Suprapubic skin (tissue), 4 donors: ENCODE data around the gene BCAS1. TPM values are rescaled to one million over a fixed set of nuclear protein-coding genes. Genes with fewer than 3 reads are reported as not detected.

ENCODE experiments used
- DNase-seq, 2 donors: peaks; one replicate each; pipeline ENCODE4 v3.0.0-alpha.2; 2019; ENCODE audit warnings: low spot score in 2 of 2
- H3K27ac ChIP-seq: fragments of 200-600 bp; sonication (generic); one replicate; pipeline ENCODE4 v1.5.1; 2019
- H3K27me3 ChIP-seq: fragments of 200-600 bp; sonication (generic); one replicate; pipeline ENCODE4 v1.5.1; 2019
- H3K36me3 ChIP-seq: fragments of 200-600 bp; sonication (generic); one replicate; pipeline ENCODE4 v1.5.1; 2019
- H3K4me1 ChIP-seq: fragments of 200-600 bp; sonication (generic); one replicate; pipeline ENCODE4 v1.5.1; 2019
- H3K4me3 ChIP-seq: fragments of 200-600 bp; sonication (generic); one replicate; pipeline ENCODE4 v1.5.1; 2019; ENCODE audit warnings: mild to moderate bottlenecking
- H3K9me3 ChIP-seq: fragments of 200-600 bp; sonication (generic); one replicate; pipeline ENCODE4 v1.5.1; 2019
- EP300 ChIP-seq: sonication (generic); formaldehyde crosslinking; IDR thresholded peaks from one replicate; pipeline ENCODE4 v1.6.1; 2017; ENCODE audit warnings: antibody characterized with exemption
- POLR2A ChIP-seq, 2 donors: fragments of 450-650 bp; IDR thresholded peaks; one replicate each; pipeline ENCODE4 v1.6.1; 2017; ENCODE audit warnings: antibody characterized with exemption in 2 of 2, mild to moderate bottlenecking in 2 of 2, moderate library complexity in 2 of 2
- POLR2AphosphoS5 ChIP-seq, 3 donors: sonication (generic); formaldehyde crosslinking; IDR thresholded peaks; one replicate each; pipeline ENCODE4 v1.6.1; 2017; ENCODE audit warnings: antibody characterized with exemption in 3 of 3
- WGBS: methylation state at CpG from one replicate; pipeline ENCODE4 v1.1.5; 2018; 5-methylcytosine and 5-hydroxymethylcytosine counted together
- total RNA-seq, 4 donors: library from RNA; depleted of rRNA; stranded (reverse); fragments of >200 nt; gene quantifications; one replicate each; pipeline ENCODE4 v1.1.0, GENCODE V29; 2016
- TF ChIP-seq, protein P1 (sequence below), 2 donors: fragments of 200-600 bp in 1 of 2; fragments of 450-650 bp in 1 of 2; sonication (generic) in 1 of 2; IDR thresholded peaks; one replicate each; pipeline ENCODE4 v1.5.1; 2016 to 2019; ENCODE audit warnings: antibody characterized with exemption in 2 of 2, mild to moderate bottlenecking in 1 of 2, moderate library complexity in 1 of 2

BCAS1 gene
- total RNA-seq, 4 donors from 2014 or later, result 1.7 to 3.4 (median 2.1) TPM

DNA sequence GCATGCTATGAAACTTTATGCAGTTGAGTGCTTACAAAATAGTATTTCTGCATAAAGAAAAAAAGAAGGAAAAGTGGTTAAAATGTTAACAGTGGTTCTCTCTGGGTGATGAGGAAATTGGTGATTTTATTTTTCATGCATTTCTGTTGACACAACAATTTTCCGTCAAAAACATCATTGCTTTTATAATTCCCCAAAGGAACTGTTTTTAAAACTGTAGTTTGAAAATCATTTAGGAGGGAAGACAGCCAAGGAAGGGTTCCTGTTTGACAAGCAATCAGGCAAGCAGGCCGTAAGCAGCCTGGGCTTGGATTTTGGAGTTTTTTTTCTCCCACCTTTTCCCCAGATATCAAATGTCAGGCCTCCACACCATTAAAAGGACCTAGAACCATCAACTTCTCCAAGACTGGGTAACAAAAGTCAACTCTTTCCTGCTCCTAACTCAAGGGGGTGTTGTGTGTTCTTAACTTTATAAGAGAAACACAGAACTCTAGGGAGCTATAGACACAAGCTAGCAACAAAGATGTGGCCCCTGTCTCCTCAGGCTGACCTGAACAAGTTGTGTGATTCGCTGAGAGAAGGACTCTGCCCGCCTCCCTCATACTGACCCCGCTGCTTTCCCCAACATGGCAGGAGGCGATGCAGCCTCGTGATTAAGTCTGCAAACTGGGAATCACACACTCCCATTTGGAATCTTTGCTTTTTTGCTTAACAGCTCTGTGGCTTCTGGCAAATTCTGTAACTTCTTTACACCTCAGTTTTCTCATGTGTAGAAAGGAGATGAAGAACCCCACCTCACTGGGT, 146.6 kb downstream of the BCAS1 start:
- WGBS, result 75% methylated on average over 7 of the region's 7 CpGs
- peak; percentile 45 to 51 for DNase-seq
- Histone ChIP-seq H3K9me3 (no peaks in the 10 kb centered on the region), H3K4me1 (peaks cover 42% of the 10 kb centered on the region), H3K36me3 (no peaks in the 10 kb centered on the region), H3K27ac (peak overlapping the region; percentile 42), H3K27me3 (no peaks in the 10 kb centered on the region), H3K4me3 (no peak overlapping the region)
- no peak for TF ChIP-seq EP300
- TF ChIP-seq POLR2A (IDR thresholded peaks at IDR 0.05), result no peak
- no peak for TF ChIP-seq POLR2AphosphoS5 (IDR thresholded peaks at IDR 0.05)
- TF ChIP-seq, protein P1, sequence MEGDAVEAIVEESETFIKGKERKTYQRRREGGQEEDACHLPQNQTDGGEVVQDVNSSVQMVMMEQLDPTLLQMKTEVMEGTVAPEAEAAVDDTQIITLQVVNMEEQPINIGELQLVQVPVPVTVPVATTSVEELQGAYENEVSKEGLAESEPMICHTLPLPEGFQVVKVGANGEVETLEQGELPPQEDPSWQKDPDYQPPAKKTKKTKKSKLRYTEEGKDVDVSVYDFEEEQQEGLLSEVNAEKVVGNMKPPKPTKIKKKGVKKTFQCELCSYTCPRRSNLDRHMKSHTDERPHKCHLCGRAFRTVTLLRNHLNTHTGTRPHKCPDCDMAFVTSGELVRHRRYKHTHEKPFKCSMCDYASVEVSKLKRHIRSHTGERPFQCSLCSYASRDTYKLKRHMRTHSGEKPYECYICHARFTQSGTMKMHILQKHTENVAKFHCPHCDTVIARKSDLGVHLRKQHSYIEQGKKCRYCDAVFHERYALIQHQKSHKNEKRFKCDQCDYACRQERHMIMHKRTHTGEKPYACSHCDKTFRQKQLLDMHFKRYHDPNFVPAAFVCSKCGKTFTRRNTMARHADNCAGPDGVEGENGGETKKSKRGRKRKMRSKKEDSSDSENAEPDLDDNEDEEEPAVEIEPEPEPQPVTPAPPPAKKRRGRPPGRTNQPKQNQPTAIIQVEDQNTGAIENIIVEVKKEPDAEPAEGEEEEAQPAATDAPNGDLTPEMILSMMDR (IDR thresholded peaks at IDR 0.05), result no peak

DNA sequence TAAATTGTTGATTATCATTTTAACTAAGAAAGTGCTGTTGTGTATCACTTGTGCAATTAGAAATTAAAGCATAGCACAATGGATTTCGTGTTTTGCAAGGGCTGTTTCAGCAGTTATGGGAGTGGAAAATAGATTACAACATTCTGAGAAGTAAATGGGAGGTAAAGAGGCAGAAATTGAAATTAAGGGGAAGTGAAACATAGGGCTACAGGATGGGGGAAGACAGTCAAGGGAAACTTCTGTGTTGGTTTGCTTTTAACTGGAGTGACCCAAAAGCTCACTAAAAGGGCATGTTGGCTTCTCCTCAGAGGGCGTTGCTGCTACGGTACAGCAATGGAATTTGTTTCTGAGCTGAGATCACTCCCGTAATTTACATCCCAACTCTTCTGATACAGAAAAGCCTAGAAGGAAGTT, 147.5 kb downstream of the BCAS1 start:
- Histone ChIP-seq H3K4me1 (peaks cover 46% of the 10 kb centered on the region), H3K9me3 (no peaks in the 10 kb centered on the region), H3K27ac (peak overlapping the region; percentile 42), H3K4me3 (no peak overlapping the region), H3K27me3 (no peaks in the 10 kb centered on the region), H3K36me3 (no peaks in the 10 kb centered on the region)
- no peak for TF ChIP-seq EP300
- TF ChIP-seq, protein P1 (IDR thresholded peaks at IDR 0.05), result no peak
- TF ChIP-seq POLR2AphosphoS5 (IDR thresholded peaks at IDR 0.05), result no peak
- TF ChIP-seq POLR2A (IDR thresholded peaks at IDR 0.05), result no peak
- DNase-seq, result peak; percentile 23 to 25
- 9% methylated on average over 4 of the region's 4 CpGs for WGBS

- H3K27me3 ChIP-seq, result no peaks in the 10 kb centered on the region
- no peaks in the 10 kb centered on the region for H3K9me3 ChIP-seq
- no peak overlapping the region for H3K27ac ChIP-seq
- H3K4me3 ChIP-seq, result no peak overlapping the region
- H3K4me1 ChIP-seq, result peaks cover 53% of the 10 kb centered on the region
- peak in 1 of 2 donors; percentile 34 for DNase-seq
- TF ChIP-seq POLR2AphosphoS5 (IDR thresholded peaks at IDR 0.05) (no peak), EP300 (no peak), POLR2A (IDR thresholded peaks at IDR 0.05) (no peak)
- TF ChIP-seq, protein P1 (IDR thresholded peaks at IDR 0.05), result no peak
- 66% methylated on average over 12 of the region's 12 CpGs for WGBS
- no peaks in the 10 kb centered on the region for H3K36me3 ChIP-seq
These were observed 148.9 kb downstream of the BCAS1 start for GRCh38 chr20:53921443-53921973.

GRCh38 chr20:53920647-53921245, 149.6 kb downstream of the BCAS1 start:
- Histone ChIP-seq H3K4me1 (peaks cover 54% of the 10 kb centered on the region), H3K36me3 (no peaks in the 10 kb centered on the region), H3K4me3 (no peak overlapping the region), H3K27ac (no peak overlapping the region), H3K9me3 (no peaks in the 10 kb centered on the region), H3K27me3 (no peaks in the 10 kb centered on the region)
- DNase-seq, result peak in 1 of 2 donors; percentile 16
- WGBS, result 96% methylated on average over 12 of the region's 12 CpGs
- TF ChIP-seq POLR2A (IDR thresholded peaks at IDR 0.05), result no peak
- TF ChIP-seq, protein P1 (IDR thresholded peaks at IDR 0.05), result no peak
- no peak for TF ChIP-seq POLR2AphosphoS5 (IDR thresholded peaks at IDR 0.05)
- TF ChIP-seq EP300, result no peak

- no peaks in the 10 kb centered on the region for H3K9me3 ChIP-seq
- peak in 1 of 2 donors; percentile 47 for DNase-seq
- WGBS, result 83% methylated on average over 10 of the region's 10 CpGs
- no peaks in the 10 kb centered on the region for H3K36me3 ChIP-seq
- TF ChIP-seq EP300, result no peak
- TF ChIP-seq, protein P1 (IDR thresholded peaks at IDR 0.05), result no peak
- no peak for TF ChIP-seq POLR2AphosphoS5 (IDR thresholded peaks at IDR 0.05)
- TF ChIP-seq POLR2A (IDR thresholded peaks at IDR 0.05), result no peak
- peaks cover 60% of the 10 kb centered on the region for H3K4me1 ChIP-seq
- no peak overlapping the region for H3K27ac ChIP-seq
- H3K27me3 ChIP-seq, result no peaks in the 10 kb centered on the region
- H3K4me3 ChIP-seq, result no peak overlapping the region
These were observed 150.5 kb downstream of the BCAS1 start for GRCh38 chr20:53919886-53920285.
